Fibroblast of upper back skin (primary cell): ENCODE results near the gene DENND2A.
"Not testable (repeated sequence)": the region's sequence is repeated elsewhere in the genome, so short reads cannot be mapped to it uniquely, and the experiment has no call there.

Source experiments
- DNase-seq: peaks from one replicate; pipeline ENCODE4 v3.0.0-alpha.2; 2013

DENND2A gene

GRCh38 chr7:140584195-140584851 is 56.3 kb downstream of the DENND2A start:
- no peak for DNase-seq

GRCh38 chr7:140581411-140581810 is 59.2 kb downstream of the DENND2A start:
- peak; percentile 37 for DNase-seq

GRCh38 chr7:140577651-140578050 is 63.0 kb downstream of the DENND2A start:
- no peak for DNase-seq

GRCh38 chr7:140576589-140576988 is 64.0 kb downstream of the DENND2A start:
- DNase-seq: no peak

- no peak for DNase-seq
Observed at GRCh38 chr7:140571538-140572122, 69.0 kb downstream of the DENND2A start.

GRCh38 chr7:140570120-140570519 is 70.5 kb downstream of the DENND2A start:
- no peak for DNase-seq

- DNase-seq: no peak
Observed at GRCh38 chr7:140568021-140568813, 72.4 kb downstream of the DENND2A start.

- DNase-seq: peak; percentile 85
Observed at GRCh38 chr7:140566186-140566585, 74.4 kb downstream of the DENND2A start.

GRCh38 chr7:140565761-140566160 is 74.9 kb downstream of the DENND2A start:
- not testable (repeated sequence) for DNase-seq

- peak; percentile 17 for DNase-seq
Observed at GRCh38 chr7:140564643-140565042, 76.0 kb downstream of the DENND2A start.

GRCh38 chr7:140562926-140563481 is 77.6 kb downstream of the DENND2A start:
- peak; percentile 43 for DNase-seq

GRCh38 chr7:140559410-140559809 is 81.2 kb downstream of the DENND2A start:
- DNase-seq: no peak

- DNase-seq: peak; percentile 12
Observed at GRCh38 chr7:140557809-140558518, 82.6 kb downstream of the DENND2A start.

GRCh38 chr7:140557069-140557468 is 83.5 kb downstream of the DENND2A start:
- DNase-seq: no peak

GRCh38 chr7:140553236-140553635 is 87.4 kb downstream of the DENND2A start:
- DNase-seq: not testable (repeated sequence)

- no peak for DNase-seq
Observed at GRCh38 chr7:140552240-140552679, 88.4 kb downstream of the DENND2A start.

GRCh38 chr7:140551355-140552239 is 89.0 kb downstream of the DENND2A start:
- DNase-seq: no peak

- DNase-seq: no peak
Observed at GRCh38 chr7:140546947-140547346, 93.7 kb downstream of the DENND2A start.

GRCh38 chr7:140544388-140544826 is 96.2 kb downstream of the DENND2A start:
- DNase-seq: no peak

- DNase-seq: peak; percentile 75
Observed at GRCh38 chr7:140542228-140542603, 98.4 kb downstream of the DENND2A start.

GRCh38 chr7:140541513-140542227 is 98.9 kb downstream of the DENND2A start:
- DNase-seq: peak; percentile 98
